H1 (cell line): ENCODE data around the gene SH3RF3. TPM values are rescaled to one million over a fixed set of nuclear protein-coding genes. Genes with fewer than 3 reads are reported as not detected.

Experiments used
- CTCF ChIA-PET: fragments of 300-600 bp; sonication (Branson Sonifier 250); formaldehyde crosslinking; loops from one replicate; lab custom pipeline; 2021; ENCODE audit not compliant: partially characterized antibody; lab: Charles Lee
- POLR2A ChIA-PET: fragments of 300-600 bp; sonication (Branson Sonifier 250); formaldehyde crosslinking; loops from one replicate; lab custom pipeline; 2021; ENCODE audit warnings: inconsistent platforms; ENCODE audit not compliant: partially characterized antibody; lab: Charles Lee
- DNase-seq, 2 experiments: peaks; one replicate each; pipeline versions ENCODE4 v3.0.0 to v3.0.0-alpha.2; 2010 to 2022; ENCODE audit warnings: low spot score in 2 of 2, low read depth in 1 of 2, mixed read lengths in 1 of 2
- FAIRE-seq: peaks from 2 replicates; lab custom pipeline; 2011; peaks lifted over from hg19 to GRCh38; lab: Jason Lieb, UNC
- H2AFZ ChIP-seq: 2 replicates; pipeline ENCODE4 v1.8.1; 2012; ENCODE audit warnings: low read length, inconsistent platforms
- H2AK5ac ChIP-seq: 2 replicates; pipeline ENCODE4 v1.6.1; 2013; ENCODE audit warnings: low read depth, low read length
- H2BK120ac ChIP-seq: replicated peaks from 2 replicates; pipeline ENCODE3; 2013; ENCODE audit warnings: low read depth, low read length, inconsistent platforms
- H2BK12ac ChIP-seq: 2 replicates; pipeline ENCODE4 v1.6.1; 2013; ENCODE audit warnings: low read depth, low read length
- H2BK15ac ChIP-seq: 2 replicates; pipeline ENCODE4 v1.6.1; 2013; ENCODE audit warnings: low read length
- H2BK20ac ChIP-seq: 2 replicates; pipeline ENCODE4 v1.6.1; 2013; ENCODE audit warnings: low read length
- H2BK5ac ChIP-seq: 2 replicates; pipeline ENCODE4 v1.6.1; 2013; ENCODE audit warnings: low read depth, low read length
- H3K14ac ChIP-seq: 2 replicates; pipeline ENCODE4 v1.6.1; 2013; ENCODE audit warnings: inconsistent platforms; ENCODE audit not compliant: insufficient read length
- H3K18ac ChIP-seq: 2 replicates; pipeline ENCODE4 v1.6.1; 2013; ENCODE audit warnings: low read length; ENCODE audit errors: extremely low read depth
- H3K23ac ChIP-seq: 2 replicates; pipeline ENCODE4 v1.6.1; 2013; ENCODE audit warnings: inconsistent platforms; ENCODE audit not compliant: insufficient read length
- H3K23me2 ChIP-seq: 2 replicates; pipeline ENCODE4 v1.6.1; 2013; ENCODE audit warnings: low read depth, low read length
- H3K27ac ChIP-seq: 2 replicates; pipeline ENCODE4 v1.6.1; 2011; ENCODE audit warnings: low read depth, low read length, inconsistent platforms
- H3K27me3 ChIP-seq, 4 experiments: replicated peaks in 1 of 4; 1 replicate in 1 of 4; 2 replicates in 3 of 4; pipeline versions ENCODE4 v1.6.1 to v1.8.1; 2011 to 2013; ENCODE audit warnings: low read length in 3 of 4, mild to moderate bottlenecking in 3 of 4, inconsistent platforms in 2 of 4, mixed read lengths in 2 of 4, moderate library complexity in 1 of 4; ENCODE audit not compliant: control insufficient read depth in 3 of 4, insufficient read depth in 3 of 4; ENCODE audit errors: extremely low read depth in 1 of 4
- H3K36me3 ChIP-seq, 4 experiments: 2 replicates each; pipeline versions ENCODE4 v1.6.1 to v1.8.1; 2011 to 2013; ENCODE audit warnings: mild to moderate bottlenecking in 4 of 4, low read length in 3 of 4, moderate library complexity in 2 of 4, control low read depth in 1 of 4, inconsistent platforms in 1 of 4; ENCODE audit not compliant: insufficient read depth in 4 of 4, control insufficient read depth in 2 of 4
- H3K4ac ChIP-seq: replicated peaks from 2 replicates; pipeline ENCODE3; 2013; ENCODE audit warnings: low read length, low read depth, mixed read lengths, inconsistent platforms; ENCODE audit not compliant: insufficient read length
- H3K4me1 ChIP-seq, 4 experiments: replicated peaks in 1 of 4; 1 replicate in 1 of 4; 2 replicates in 3 of 4; pipeline versions ENCODE4 v1.6.1 to v1.8.1; 2011 to 2013; ENCODE audit warnings: low read length in 3 of 4, inconsistent platforms in 2 of 4, mixed read lengths in 1 of 4; ENCODE audit not compliant: insufficient read depth in 4 of 4, control insufficient read depth in 3 of 4
- H3K4me2 ChIP-seq, 2 experiments: 2 replicates each; pipeline versions ENCODE4 v1.6.1 to v1.8.1; 2011 to 2013; ENCODE audit warnings: low read depth in 2 of 2, low read length in 2 of 2, control low read depth in 1 of 2, inconsistent platforms in 1 of 2, mild to moderate bottlenecking in 1 of 2; ENCODE audit not compliant: insufficient read depth in 1 of 2
- H3K4me3 ChIP-seq, 4 experiments: fragments of 200-600, 300-600 bp in 1 of 4; sonication (generic), shearing (Covaris generic), sonication (Bioruptor Twin) in 1 of 4; 2 replicates each; pipeline versions ENCODE4 v1.5.1 to v1.8.1; 2011 to 2016; ENCODE audit warnings: low read length in 4 of 4, low read depth in 3 of 4, control low read depth in 2 of 4, inconsistent platforms in 2 of 4, mild to moderate bottlenecking in 2 of 4, mixed read lengths in 1 of 4, moderate library complexity in 1 of 4; ENCODE audit not compliant: insufficient read depth in 2 of 4; ENCODE audit errors: extremely low read depth in 1 of 4
- H3K56ac ChIP-seq: replicated peaks from 2 replicates; pipeline ENCODE3; 2013; ENCODE audit warnings: low read depth, mild to moderate bottlenecking, mixed read lengths, low read length, inconsistent platforms; ENCODE audit not compliant: insufficient read length
- H3K79me1 ChIP-seq: 2 replicates; pipeline ENCODE4 v1.6.1; 2013; ENCODE audit warnings: low read depth, low read length, control low read depth
- H3K79me2 ChIP-seq, 2 experiments: 2 replicates each; pipeline versions ENCODE4 v1.6.1 to v1.8.1; 2012 to 2013; ENCODE audit warnings: low read length in 2 of 2, mild to moderate bottlenecking in 2 of 2, inconsistent platforms in 1 of 2; ENCODE audit not compliant: insufficient read depth in 2 of 2, control insufficient read depth in 1 of 2
- H3K9ac ChIP-seq, 4 experiments: replicated peaks in 1 of 4; 1 replicate in 1 of 4; 2 replicates in 3 of 4; pipeline versions ENCODE4 v1.6.1 to v1.8.1; 2011 to 2013; ENCODE audit warnings: low read depth in 3 of 4, low read length in 3 of 4, control low read depth in 2 of 4, mild to moderate bottlenecking in 2 of 4, moderate library complexity in 2 of 4, inconsistent platforms in 1 of 4; ENCODE audit errors: extremely low read depth in 1 of 4
- H3K9me3 ChIP-seq, 2 experiments: 2 replicates each; pipeline versions ENCODE4 v1.6.1 to v1.8.1; 2012 to 2013; ENCODE audit warnings: mild to moderate bottlenecking in 2 of 2, moderate library complexity in 2 of 2, control low read depth in 1 of 2, inconsistent platforms in 1 of 2, low read depth in 1 of 2, low read length in 1 of 2, mixed read lengths in 1 of 2; ENCODE audit not compliant: insufficient read depth in 2 of 2
- H4K20me1 ChIP-seq, 2 experiments: replicated peaks in 1 of 2; 2 replicates each; pipeline versions ENCODE3 to v1.8.1; 2011 to 2013; ENCODE audit warnings: inconsistent platforms in 2 of 2, low read length in 2 of 2, mild to moderate bottlenecking in 1 of 2; ENCODE audit not compliant: insufficient read depth in 2 of 2, control insufficient read depth in 1 of 2
- H4K5ac ChIP-seq: 2 replicates; pipeline ENCODE4 v1.6.1; 2013; ENCODE audit warnings: low read length, low read depth, mixed read lengths, inconsistent platforms; ENCODE audit not compliant: insufficient read length
- H4K8ac ChIP-seq: 2 replicates; pipeline ENCODE4 v1.8.0; 2013; ENCODE audit warnings: mild to moderate bottlenecking, moderate library complexity, low read length, inconsistent platforms; ENCODE audit not compliant: insufficient read depth; ENCODE audit errors: extremely low read depth
- H4K91ac ChIP-seq: replicated peaks from 2 replicates; pipeline ENCODE3; 2013; ENCODE audit warnings: low read length, mixed read lengths, inconsistent platforms; ENCODE audit not compliant: insufficient read length
- BCL11A ChIP-seq, 2 experiments: IDR thresholded peaks; one replicate each; pipeline ENCODE4 v1.6.1; 2011; ENCODE audit warnings: low read depth in 2 of 2, low read length in 2 of 2, mild to moderate bottlenecking in 2 of 2
- EZH2 ChIP-seq: fragments of 200-600 bp; sonication (generic); IDR thresholded peaks from 2 replicates; pipeline ENCODE4 v1.7.1; 2012; ENCODE audit warnings: low read depth, mild to moderate bottlenecking, moderate library complexity, low read length, inconsistent platforms; ENCODE audit not compliant: severe bottlenecking
- GTF2F1 ChIP-seq: IDR thresholded peaks from 2 replicates; pipeline ENCODE4 v1.6.1; 2012; ENCODE audit warnings: low read depth, low read length, improper control_type of control experiment, borderline replicate concordance
- JUN ChIP-seq: IDR thresholded peaks from 2 replicates; pipeline ENCODE4 v1.6.1; 2011; ENCODE audit warnings: low read depth, mild to moderate bottlenecking, improper control_type of control experiment, low read length
- KDM4A ChIP-seq: IDR thresholded peaks from one replicate; pipeline ENCODE4 v1.7.1; 2012; ENCODE audit warnings: low read depth, mild to moderate bottlenecking, moderate library complexity, low read length, inconsistent platforms; ENCODE audit not compliant: severe bottlenecking
- SAP30 ChIP-seq: fragments of 300-600 bp; sonication (generic); IDR thresholded peaks from 2 replicates; pipeline ENCODE4 v1.7.1; 2012; ENCODE audit warnings: low read length, moderate library complexity, mild to moderate bottlenecking, inconsistent platforms; ENCODE audit not compliant: insufficient read depth, insufficient replicate concordance
- SIN3A ChIP-seq, 2 experiments: IDR thresholded peaks in 1 of 2; conservative IDR thresholded peaks in 1 of 2; 2 replicates each; pipeline ENCODE4 v1.6.1; 2011 to 2012; ENCODE audit warnings: low read length in 2 of 2, improper control_type of control experiment in 1 of 2, low read depth in 1 of 2, mild to moderate bottlenecking in 1 of 2
- SIX5 ChIP-seq: IDR thresholded peaks from 2 replicates; pipeline ENCODE4 v1.6.1; 2011; ENCODE audit warnings: mild to moderate bottlenecking, low read depth, low read length
- SP2 ChIP-seq: IDR thresholded peaks from 2 replicates; pipeline ENCODE4 v1.6.1; 2012; ENCODE audit warnings: mild to moderate bottlenecking, low read length, inconsistent platforms
- TAF7 ChIP-seq: optimal IDR thresholded peaks from 2 replicates; pipeline ENCODE3; 2011; ENCODE audit warnings: low read depth, mild to moderate bottlenecking, inconsistent platforms, low read length, moderate library complexity, borderline replicate concordance
- WGBS, 2 experiments: shearing (Covaris generic) in 1 of 2; methylation state at CpG; one replicate each; pipeline versions ENCODE4 v1.1.6 to v1.1.7; 2013 to 2015; ENCODE audit warnings: low lambda C conversion rate in 2 of 2, mixed read lengths in 2 of 2, inconsistent platforms in 1 of 2, low coverage in 1 of 2, missing lambda C conversion rate in 1 of 2; ENCODE audit not compliant: insufficient replicate concordance in 2 of 2, insufficient coverage in 1 of 2, insufficient read length in 1 of 2; ENCODE audit errors: extremely low coverage in 1 of 2, missing lambda C conversion rate in 1 of 2; 5-methylcytosine and 5-hydroxymethylcytosine counted together
- polyA plus RNA-seq, 7 experiments: library from polyadenylated mRNA; depleted of rRNA in 3 of 7; stranded (reverse) in 5 of 7; unstranded in 2 of 7; fragments of >200 nt in 5 of 7; fragments of 200-250 nt in 2 of 7; gene quantifications; 1 replicate in 5 of 7; 2 replicates in 1 of 7; 4 replicates in 1 of 7; pipeline versions ENCODE4 v1.2.1 to v1.2.3, GENCODE V29; 2011 to 2013; ENCODE audit warnings: missing spikeins in 2 of 7, mixed read lengths in 2 of 7
- total RNA-seq: library from RNA; stranded (reverse); fragmentation: NEBNext Ultra II Directional; extraction: Animal tissue kit (Norgen Biotek cat#: 25700); gene quantifications from 2 replicates; pipeline ENCODE4 v1.2.1, GENCODE V29; 2021
- TF ChIP-seq, protein P1 (sequence below): IDR thresholded peaks from 2 replicates; pipeline ENCODE4 v1.6.1; 2011; ENCODE audit warnings: low read depth, mild to moderate bottlenecking, low read length; ENCODE audit not compliant: insufficient read depth

Gene SH3RF3
- total and polyA plus RNA-seq, 2 of the 8 experiments (the other 6 are each of a cell fraction or from before 2014, with no cell fraction given), result 0.11 to 0.65 TPM

DNA sequence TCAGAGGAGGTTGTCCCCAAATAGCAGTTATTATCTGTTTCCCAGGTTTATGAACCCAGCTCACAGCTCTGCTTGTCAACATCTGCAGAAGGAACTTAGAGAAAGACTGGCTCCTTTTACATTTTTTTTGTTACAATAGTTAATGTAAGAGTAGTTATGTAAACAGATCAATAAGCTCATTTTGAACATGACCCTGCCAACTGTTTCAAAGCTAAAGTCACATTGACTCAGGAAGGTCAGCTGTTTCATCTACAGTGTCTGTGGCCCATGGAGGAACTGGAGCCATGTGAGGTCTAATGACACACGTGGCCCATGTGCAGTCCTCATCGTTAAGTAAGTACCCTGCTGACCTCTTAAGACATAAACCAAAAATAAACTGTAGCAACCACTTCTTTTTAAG, 97.1 kb downstream of the SH3RF3 start:
- no peaks in the 10 kb centered on the region for H3K9me3 ChIP-seq
- no peak overlapping the region for H2BK20ac ChIP-seq
- no peak overlapping the region for H2BK5ac ChIP-seq
- no peak overlapping the region for H4K8ac ChIP-seq
- H4K20me1 ChIP-seq, result no peaks in the 10 kb centered on the region
- no peak overlapping the region for H4K91ac ChIP-seq
- H3K79me2 ChIP-seq, result no peaks in the 10 kb centered on the region
- H3K4me3 ChIP-seq, result no peak overlapping the region
- no peak overlapping the region for H3K9ac ChIP-seq
- ChIA-PET POLR2A (no interaction called here), CTCF (interaction anchor here (0.6 to 1.6 kb wide), 6 partner anchors 11 to 284 kb away, joined by 3 to 4 read pairs (median 3); no protein-coding TSS in a partner anchor)
- H3K18ac ChIP-seq, result no peak overlapping the region
- H3K79me1 ChIP-seq, result no peaks in the 10 kb centered on the region
- TF ChIP-seq GTF2F1, result no peak
- TF ChIP-seq EZH2, result no peak
- TF ChIP-seq BCL11A (IDR thresholded peaks at IDR 0.05; ENCODE audit: low read depth in 2 of 2, low read length in 2 of 2), result no peak
- TF ChIP-seq TAF7, result no peak
- TF ChIP-seq JUN, result no peak
- no peak for TF ChIP-seq SP2
- no peak for TF ChIP-seq SAP30
- TF ChIP-seq KDM4A, result no peak
- TF ChIP-seq, protein P1, sequence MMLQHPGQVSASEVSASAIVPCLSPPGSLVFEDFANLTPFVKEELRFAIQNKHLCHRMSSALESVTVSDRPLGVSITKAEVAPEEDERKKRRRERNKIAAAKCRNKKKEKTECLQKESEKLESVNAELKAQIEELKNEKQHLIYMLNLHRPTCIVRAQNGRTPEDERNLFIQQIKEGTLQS, result no peak
- no peak for TF ChIP-seq SIX5
- no peak for TF ChIP-seq SIN3A (conservative IDR thresholded peaks at IDR 0.05 in 1 of 2, IDR thresholded peaks at IDR 0.05 in 1 of 2; ENCODE audit: low read depth in 1 of 2, low read length in 2 of 2)
- WGBS, 2 experiments, result 88% methylated on average over 2 of the region's 2 CpGs; no CpG with 5 or more reads in 1 of the 2 experiments
- H2BK12ac ChIP-seq, result no peak overlapping the region
- H2AFZ ChIP-seq, result no peak overlapping the region
- no peak overlapping the region for H3K4ac ChIP-seq
- H2BK15ac ChIP-seq, result no peak overlapping the region
- FAIRE-seq, result no peak
- peaks cover 0 to 4% (median 2%) of the 10 kb centered on the region in 4 experiments; a peak in 4 of 7 replicates for H3K4me1 ChIP-seq
- no peak overlapping the region for H3K27ac ChIP-seq
- DNase-seq, result no peak
- no peaks in the 10 kb centered on the region for H3K36me3 ChIP-seq
- H4K5ac ChIP-seq, result no peak overlapping the region
- no peaks in the 10 kb centered on the region for H3K27me3 ChIP-seq
- no peak overlapping the region for H2BK120ac ChIP-seq
- no peak overlapping the region for H3K23ac ChIP-seq
- H3K56ac ChIP-seq, result no peak overlapping the region
- H3K23me2 ChIP-seq, result no peaks in the 10 kb centered on the region
- no peak overlapping the region for H3K4me2 ChIP-seq
- H2AK5ac ChIP-seq, result no peak overlapping the region
- no peak overlapping the region for H3K14ac ChIP-seq
